B cell (primary cell): Measurements from ENCODE around the gene DTX3. TPM values are rescaled to one million over a fixed set of nuclear protein-coding genes. Genes with fewer than 3 reads are reported as not detected.

Source experiments
- ATAC-seq: fragments of 200-7000 bp; cut with Tn5 transposase; one replicate; pipeline ENCODE4 v1.10.0; 2021; ENCODE audit warnings: low read depth, mild to moderate bottlenecking, moderate number of reproducible peaks, moderate library complexity
- CTCF ChIA-PET: fragments of 350-600 bp; sonication (Branson Sonifier 250); formaldehyde crosslinking; loops from one replicate; lab custom pipeline; 2021; ENCODE audit warnings: antibody characterized with exemption, inconsistent platforms; lab: Charles Lee
- POLR2A ChIA-PET: fragments of 350-600 bp; sonication (Branson Sonifier 250); formaldehyde crosslinking; loops from one replicate; lab custom pipeline; 2021; ENCODE audit warnings: antibody characterized with exemption; lab: Charles Lee
- DNase-seq: peaks from one replicate; pipeline ENCODE4 v3.0.0; 2013
- H2AFZ ChIP-seq: 2 replicates; pipeline ENCODE4 v1.6.1; 2012; ENCODE audit warnings: mild to moderate bottlenecking, low read depth, low read length; ENCODE audit not compliant: insufficient read depth, poor library complexity, severe bottlenecking
- H3K27ac ChIP-seq, 2 donors: 1 replicate in 1 of 2; 2 replicates in 1 of 2; pipeline ENCODE4 v1.5.1; 2012 to 2013; ENCODE audit warnings: low read length in 2 of 2, mild to moderate bottlenecking in 2 of 2, moderate library complexity in 1 of 2
- H3K27me3 ChIP-seq, 4 experiments: fragments of 200-600 bp in 1 of 4; sonication (generic) in 1 of 4; replicated peaks in 1 of 4; 1 replicate in 2 of 4; 2 replicates in 2 of 4; pipeline versions ENCODE4 v1.6.1 to v1.7.0; 2013 to 2016; ENCODE audit warnings: low read length in 3 of 4, mild to moderate bottlenecking in 2 of 4, mixed read lengths in 1 of 4, moderate library complexity in 1 of 4; ENCODE audit not compliant: insufficient read depth in 4 of 4, control insufficient read depth in 3 of 4; ENCODE audit errors: control extremely low read depth in 1 of 4
- H3K36me3 ChIP-seq, 2 experiments: replicated peaks in 1 of 2; 1 replicate in 1 of 2; 2 replicates in 1 of 2; pipeline versions ENCODE4 v1.6.1 to v1.7.1; 2013; ENCODE audit warnings: low read length in 1 of 2; ENCODE audit not compliant: insufficient read depth in 2 of 2, control insufficient read depth in 1 of 2; ENCODE audit errors: control extremely low read depth in 1 of 2, extremely low read depth in 1 of 2
- H3K4me1 ChIP-seq, 2 donors: fragments of 200-600 bp in 1 of 2; sonication (generic) in 1 of 2; 1 replicate in 1 of 2; 2 replicates in 1 of 2; pipeline versions ENCODE4 v1.5.1 to v1.6.1; 2013 to 2017; ENCODE audit warnings: low read length in 2 of 2; ENCODE audit not compliant: control insufficient read depth in 2 of 2, insufficient read depth in 2 of 2
- H3K4me2 ChIP-seq: replicated peaks from 2 replicates; pipeline ENCODE3; 2012; ENCODE audit warnings: mild to moderate bottlenecking, low read depth, low read length; ENCODE audit not compliant: poor library complexity, severe bottlenecking
- H3K4me3 ChIP-seq, 5 experiments: fragments of 200-600 bp in 1 of 5; sonication (generic) in 1 of 5; 1 replicate in 3 of 5; 2 replicates in 2 of 5; pipeline versions ENCODE4 v1.5.1 to v1.7.0; 2011 to 2016; ENCODE audit warnings: low read length in 4 of 5, mild to moderate bottlenecking in 4 of 5, low read depth in 2 of 5, control low read depth in 1 of 5, moderate library complexity in 1 of 5; ENCODE audit not compliant: insufficient read depth in 1 of 5; ENCODE audit errors: control extremely low read depth in 1 of 5, extremely low read depth in 1 of 5
- H3K79me2 ChIP-seq: fragments of 200-600 bp; sonication (generic); one replicate; pipeline ENCODE4 v1.6.0; 2016; ENCODE audit warnings: low read length; ENCODE audit not compliant: control insufficient read depth, insufficient read depth
- H3K9ac ChIP-seq: fragments of 200-600 bp; sonication (generic); 2 replicates; pipeline ENCODE4 v1.6.1; 2017; ENCODE audit warnings: mild to moderate bottlenecking, low read length, moderate library complexity
- H3K9me3 ChIP-seq, 3 donors: one replicate each; pipeline versions ENCODE4 v1.6.1 to v1.7.1; 2013; ENCODE audit warnings: low read length in 2 of 3; ENCODE audit not compliant: control insufficient read depth in 2 of 3, insufficient read depth in 1 of 3; ENCODE audit errors: control extremely low read depth in 1 of 3
- H4K20me1 ChIP-seq: 2 replicates; pipeline ENCODE4 v1.6.0; 2012; ENCODE audit warnings: mild to moderate bottlenecking, low read length; ENCODE audit not compliant: insufficient read depth, control insufficient read depth, poor library complexity, severe bottlenecking
- H3K27ac Mint-ChIP-seq: one replicate; pipeline ENCODE4 v1.8.0; 2021; ENCODE audit warnings: mixed read lengths
- H3K27me3 Mint-ChIP-seq: one replicate; pipeline ENCODE4 v1.8.0; 2021; ENCODE audit warnings: mixed read lengths
- H3K4me1 Mint-ChIP-seq: one replicate; pipeline ENCODE4 v1.8.0; 2021; ENCODE audit warnings: mixed read lengths
- H3K4me3 Mint-ChIP-seq: one replicate; pipeline ENCODE4 v1.8.0; 2021; ENCODE audit warnings: mixed read lengths
- H3K9me3 Mint-ChIP-seq: one replicate; pipeline ENCODE4 v1.8.0; 2022; ENCODE audit warnings: mixed read lengths; ENCODE audit not compliant: insufficient read depth
- CTCF ChIP-seq: fragments of 200-600 bp; IDR thresholded peaks from one replicate; pipeline ENCODE4 v1.8.0; 2022; ENCODE audit warnings: antibody characterized with exemption, mild to moderate bottlenecking
- EZH2 ChIP-seq: IDR thresholded peaks from 2 replicates; pipeline ENCODE4 v1.6.1; 2012; ENCODE audit warnings: borderline replicate concordance, low read depth, mild to moderate bottlenecking, moderate library complexity, low read length; ENCODE audit not compliant: insufficient read depth, poor library complexity, severe bottlenecking
- WGBS: methylation state at CpG from one replicate; pipeline ENCODE4 v1.1.5; 2013; ENCODE audit warnings: missing lambda C conversion rate; ENCODE audit not compliant: insufficient coverage; 5-methylcytosine and 5-hydroxymethylcytosine counted together
- intact Hi-C: fragments of 100-400 bp; cut with micrococcal nuclease; formaldehyde crosslinking; loops from one replicate; pipeline ENCODE4 v1.10.0; 2022
- polyA plus RNA-seq: library from polyadenylated mRNA; depleted of rRNA; stranded (reverse); fragments of >200 nt; gene quantifications from 2 replicates; pipeline ENCODE4 v1.2.3, GENCODE V29; 2012
- total RNA-seq, 2 donors: library from RNA; stranded (reverse); fragments of 120-200 nt in 1 of 2; gene quantifications; 1 replicate in 1 of 2; 2 replicates in 1 of 2; pipeline versions ENCODE4 v1.2.3 to v1.2.4, GENCODE V29; 2013 to 2022

The DTX3 gene
- total and polyA plus RNA-seq, 2 donors (not counting 1 experiment from before 2014, with no cell fraction given) = 3.5 to 7.3 TPM

GRCh38 chr12:57575771-57576612 is 28.6 kb upstream of the DTX3 start:
- no peak overlapping the region for H3K27ac ChIP-seq
- Mint-ChIP-seq H3K4me1 (no peaks in the 10 kb centered on the region), H3K27me3 (peaks cover 9% of the 10 kb centered on the region), H3K9me3 (no peaks in the 10 kb centered on the region), H3K4me3 (no peak overlapping the region), H3K27ac (no peak overlapping the region)
- DNase-seq (no peak), ATAC-seq (no peak)
- no peaks in the 10 kb centered on the region for H4K20me1 ChIP-seq
- H3K4me1 ChIP-seq = no peaks in the 10 kb centered on the region
- CTCF ChIA-PET = interaction anchor here (0.9 to 3.5 kb wide), 3 partner anchors 9 to 47 kb away, joined by 3 to 17 read pairs (median 4); no protein-coding TSS in a partner anchor
- no peak overlapping the region for H3K4me2 ChIP-seq
- no peak for TF ChIP-seq EZH2
- H3K36me3 ChIP-seq = no peaks in the 10 kb centered on the region
- peaks cover 0 to 4% (median 0%) of the 10 kb centered on the region in 4 experiments for H3K27me3 ChIP-seq
- 83% methylated on average over 9 of the region's 12 CpGs for WGBS
- no peak overlapping the region for H3K9ac ChIP-seq
- H3K9me3 ChIP-seq = no peaks in the 10 kb centered on the region
- no peak overlapping the region for H2AFZ ChIP-seq
- intact Hi-C loops = no loop called here
- no peaks in the 10 kb centered on the region for H3K79me2 ChIP-seq
- POLR2A ChIA-PET = no interaction called here
- H3K4me3 ChIP-seq = no peak overlapping the region

GRCh38 chr12:57576613-57577160 is 27.9 kb upstream of the DTX3 start:
- ChIA-PET POLR2A (interaction anchor here (0.5 kb wide), 1 partner anchor 9 kb away, joined by 3 read pairs; no protein-coding TSS in a partner anchor), CTCF (interaction anchor here (3.5 kb wide), 1 partner anchor 9 kb away, joined by 17 read pairs; no protein-coding TSS in a partner anchor)
- Histone ChIP-seq H3K4me1 (no peaks in the 10 kb centered on the region), H3K36me3 (no peaks in the 10 kb centered on the region), H3K4me2 (no peak overlapping the region), H4K20me1 (no peaks in the 10 kb centered on the region), H3K27me3 (peaks cover 0 to 9% (median 0%) of the 10 kb centered on the region in 4 experiments), H3K4me3 (no peak overlapping the region), H3K9me3 (no peaks in the 10 kb centered on the region), H3K9ac (no peak overlapping the region), H2AFZ (no peak overlapping the region), H3K27ac (no peak overlapping the region), H3K79me2 (no peaks in the 10 kb centered on the region)
- no peak overlapping the region for H3K4me3 Mint-ChIP-seq
- TF ChIP-seq EZH2 (no peak), CTCF (no peak)
- ATAC-seq = no peak
- H3K27me3 Mint-ChIP-seq = peaks cover 7% of the 10 kb centered on the region
- intact Hi-C loops = no loop called here
- 93% methylated on average over 7 of the region's 9 CpGs for WGBS
- H3K9me3 Mint-ChIP-seq = no peaks in the 10 kb centered on the region
- DNase-seq = no peak
- no peaks in the 10 kb centered on the region for H3K4me1 Mint-ChIP-seq
- H3K27ac Mint-ChIP-seq = no peak overlapping the region
